Activated naive CD4-positive, alpha-beta T cell treated with anti-CD3 and anti-CD28 coated beads, Interleukin-2, amount 50 U/mL, for 24 hours (primary cell): ENCODE measurements around the gene DOCK3.
A peak's percentile ranks its signal among the peaks of the same experiment; 100 is the strongest.

Source experiments
- H3K27ac Mint-ChIP-seq: one replicate; pipeline ENCODE4 v1.8.0; 2021; ENCODE audit warnings: mild to moderate bottlenecking, mixed read lengths
- H3K27me3 Mint-ChIP-seq: one replicate; pipeline ENCODE4 v1.8.0; 2021; ENCODE audit warnings: mixed read lengths
- H3K36me3 Mint-ChIP-seq: one replicate; pipeline ENCODE4 v1.8.0; 2021; ENCODE audit warnings: mixed read lengths
- H3K4me1 Mint-ChIP-seq: one replicate; pipeline ENCODE4 v1.8.0; 2021; ENCODE audit warnings: mixed read lengths
- H3K4me3 Mint-ChIP-seq: one replicate; pipeline ENCODE4 v1.8.0; 2021; ENCODE audit warnings: mild to moderate bottlenecking, mixed read lengths
- H3K9me3 Mint-ChIP-seq: one replicate; pipeline ENCODE4 v1.8.0; 2021; ENCODE audit warnings: mixed read lengths

The DOCK3 gene

GRCh38 chr3:51388286-51389029 lies 713.7 kb downstream of the DOCK3 start:
- H3K36me3 Mint-ChIP-seq = peaks cover 14% of the 10 kb centered on the region
- no peaks in the 10 kb centered on the region for H3K27me3 Mint-ChIP-seq
- H3K4me3 Mint-ChIP-seq = no peak overlapping the region
- peak overlapping the region; percentile 35 for H3K27ac Mint-ChIP-seq
- H3K9me3 Mint-ChIP-seq = no peaks in the 10 kb centered on the region
- H3K4me1 Mint-ChIP-seq = peaks cover 62% of the 10 kb centered on the region

- Mint-ChIP-seq H3K27ac (peak overlapping the region; percentile 46), H3K9me3 (no peaks in the 10 kb centered on the region), H3K4me3 (peak overlapping the region; percentile 30), H3K36me3 (peaks cover 21% of the 10 kb centered on the region), H3K27me3 (no peaks in the 10 kb centered on the region), H3K4me1 (peaks cover 64% of the 10 kb centered on the region)
These were observed 714.9 kb downstream of the DOCK3 start for GRCh38 chr3:51389423-51390183.

GRCh38 chr3:51390246-51391074 lies 715.7 kb downstream of the DOCK3 start:
- H3K27ac Mint-ChIP-seq = peak overlapping the region; percentile 35
- H3K4me3 Mint-ChIP-seq = peak overlapping the region; percentile 71
- no peaks in the 10 kb centered on the region for H3K9me3 Mint-ChIP-seq
- H3K27me3 Mint-ChIP-seq = no peaks in the 10 kb centered on the region
- H3K4me1 Mint-ChIP-seq = peaks cover 72% of the 10 kb centered on the region
- H3K36me3 Mint-ChIP-seq = peaks cover 24% of the 10 kb centered on the region

GRCh38 chr3:51391075-51391565 lies 716.4 kb downstream of the DOCK3 start, which contains the start of gene RBM15B:
Gene RBM15B (plus strand): TSS chr3:51391285. CDS start chr3:51391400, 115 bp downstream.
- peaks cover 22% of the 10 kb centered on the region for H3K36me3 Mint-ChIP-seq
- peak within 1 kb of the TSS; percentile 89 for H3K27ac Mint-ChIP-seq

GRCh38 chr3:51391566-51392354 lies 717.0 kb downstream of the DOCK3 start:
- Mint-ChIP-seq H3K4me1 (peaks cover 68% of the 10 kb centered on the region), H3K27ac (peak overlapping the region; percentile 89), H3K27me3 (no peaks in the 10 kb centered on the region), H3K36me3 (peaks cover 19% of the 10 kb centered on the region), H3K9me3 (no peaks in the 10 kb centered on the region), H3K4me3 (peak overlapping the region; percentile 88)

More at GRCh38 chr3:51391075-51391565, 716.4 kb downstream of the DOCK3 start, which contains the start of gene RBM15B:
- Mint-ChIP-seq H3K27me3 (no peaks in the 10 kb centered on the region), H3K4me3 (peak within 1 kb of the TSS; percentile 88), H3K4me1 (peaks cover 68% of the 10 kb centered on the region), H3K9me3 (no peaks in the 10 kb centered on the region)

- no peaks in the 10 kb centered on the region for H3K9me3 Mint-ChIP-seq
- H3K36me3 Mint-ChIP-seq = peaks cover 19% of the 10 kb centered on the region
- peak overlapping the region; percentile 88 for H3K4me3 Mint-ChIP-seq
- no peak overlapping the region for H3K27ac Mint-ChIP-seq
- H3K27me3 Mint-ChIP-seq = no peaks in the 10 kb centered on the region
- peaks cover 66% of the 10 kb centered on the region for H3K4me1 Mint-ChIP-seq
These were observed 717.8 kb downstream of the DOCK3 start for GRCh38 chr3:51392355-51393133.

- H3K4me1 Mint-ChIP-seq = peaks cover 60% of the 10 kb centered on the region
- H3K27me3 Mint-ChIP-seq = no peaks in the 10 kb centered on the region
- peak overlapping the region; percentile 12 for H3K27ac Mint-ChIP-seq
- peaks cover 15% of the 10 kb centered on the region for H3K36me3 Mint-ChIP-seq
- peak overlapping the region; percentile 88 for H3K4me3 Mint-ChIP-seq
- no peaks in the 10 kb centered on the region for H3K9me3 Mint-ChIP-seq
These were observed 718.4 kb downstream of the DOCK3 start for GRCh38 chr3:51393134-51393495.

GRCh38 chr3:51393564-51393963 lies 718.8 kb downstream of the DOCK3 start:
- Mint-ChIP-seq H3K27ac (no peak overlapping the region), H3K27me3 (no peaks in the 10 kb centered on the region), H3K4me1 (peaks cover 57% of the 10 kb centered on the region), H3K9me3 (no peaks in the 10 kb centered on the region), H3K4me3 (peak overlapping the region; percentile 88), H3K36me3 (peaks cover 15% of the 10 kb centered on the region)

GRCh38 chr3:51394541-51394940 lies 719.8 kb downstream of the DOCK3 start:
- Mint-ChIP-seq H3K4me1 (peaks cover 50% of the 10 kb centered on the region), H3K4me3 (peak overlapping the region; percentile 65), H3K27me3 (no peaks in the 10 kb centered on the region), H3K9me3 (no peaks in the 10 kb centered on the region), H3K36me3 (peaks cover 15% of the 10 kb centered on the region), H3K27ac (no peak overlapping the region)

GRCh38 chr3:51395493-51396213 lies 720.9 kb downstream of the DOCK3 start:
- peaks cover 15% of the 10 kb centered on the region for H3K36me3 Mint-ChIP-seq
- H3K27me3 Mint-ChIP-seq = no peaks in the 10 kb centered on the region
- no peak overlapping the region for H3K4me3 Mint-ChIP-seq
- H3K4me1 Mint-ChIP-seq = peaks cover 39% of the 10 kb centered on the region
- peak overlapping the region; percentile 77 for H3K27ac Mint-ChIP-seq
- no peaks in the 10 kb centered on the region for H3K9me3 Mint-ChIP-seq

- Mint-ChIP-seq H3K27ac (peak overlapping the region; percentile 77), H3K27me3 (no peaks in the 10 kb centered on the region), H3K4me3 (no peak overlapping the region), H3K4me1 (peaks cover 38% of the 10 kb centered on the region), H3K36me3 (peaks cover 15% of the 10 kb centered on the region), H3K9me3 (no peaks in the 10 kb centered on the region)
These were observed 721.7 kb downstream of the DOCK3 start for GRCh38 chr3:51396401-51396800.

GRCh38 chr3:51397392-51397791 lies 722.7 kb downstream of the DOCK3 start:
- peaks cover 17% of the 10 kb centered on the region for H3K36me3 Mint-ChIP-seq
- no peak overlapping the region for H3K4me3 Mint-ChIP-seq
- peak overlapping the region; percentile 84 for H3K27ac Mint-ChIP-seq
- H3K27me3 Mint-ChIP-seq = no peaks in the 10 kb centered on the region
- no peaks in the 10 kb centered on the region for H3K9me3 Mint-ChIP-seq
- peaks cover 38% of the 10 kb centered on the region for H3K4me1 Mint-ChIP-seq

- Mint-ChIP-seq H3K36me3 (peaks cover 17% of the 10 kb centered on the region), H3K4me1 (peaks cover 36% of the 10 kb centered on the region), H3K27ac (no peak overlapping the region), H3K9me3 (no peaks in the 10 kb centered on the region), H3K4me3 (no peak overlapping the region), H3K27me3 (no peaks in the 10 kb centered on the region)
These were observed 724.0 kb downstream of the DOCK3 start for GRCh38 chr3:51398595-51399310.
